Caco-2 (cell line): ENCODE measurements around the gene BCAN. TPM values are rescaled to one million over a fixed set of nuclear protein-coding genes. Genes with fewer than 3 reads are reported as not detected.
"Not testable (repeated sequence)": the region's sequence is repeated elsewhere in the genome, so short reads cannot be mapped to it uniquely, and the experiment has no call there.

ENCODE experiments used
- BruUV-seq: library from RNA; stranded (reverse); fragments of 400-500 nt; replicated peaks from 2 replicates; lab custom pipeline; 2021; lab: Mats Ljungman, UMichigan
- CTCF ChIA-PET: fragments of 300-600 bp; sonication (Branson Sonifier 250); formaldehyde crosslinking; loops from one replicate; lab custom pipeline; 2022; ENCODE audit warnings: antibody characterized with exemption; lab: Charles Lee
- POLR2A ChIA-PET: fragments of 300-600 bp; sonication (Branson Sonifier 250); formaldehyde crosslinking; loops from one replicate; lab custom pipeline; 2022; ENCODE audit warnings: antibody characterized with exemption; lab: Charles Lee
- DNase-seq, 2 experiments: peaks; one replicate each; pipeline versions ENCODE4 v3.0.0 to v3.0.0-alpha.2; 2020 to 2022
- H3K27me3 ChIP-seq: replicated peaks from 2 replicates; pipeline ENCODE4 v1.6.0; 2011; ENCODE audit warnings: low read length; ENCODE audit not compliant: control insufficient read depth, insufficient read depth
- H3K36me3 ChIP-seq: 2 replicates; pipeline ENCODE4 v1.5.1; 2011; ENCODE audit warnings: low read length; ENCODE audit not compliant: control insufficient read depth, insufficient read depth
- H3K4me1 ChIP-seq: fragments of 250-450 bp; sonication (Bioruptor Pico); 2 replicates; pipeline ENCODE4 v1.5.1; 2020; ENCODE audit warnings: mild to moderate bottlenecking
- H3K4me3 ChIP-seq: 2 replicates; pipeline ENCODE4 v1.5.1; 2011; ENCODE audit warnings: low read depth, mild to moderate bottlenecking, control low read depth, low read length
- H3K9me3 ChIP-seq: fragments of 250-450 bp; sonication (Bioruptor Pico); 2 replicates; pipeline ENCODE4 v1.5.1; 2020; ENCODE audit warnings: mild to moderate bottlenecking, moderate library complexity
- H3K27ac Mint-ChIP-seq: one replicate; pipeline ENCODE4 v1.8.0; 2022; ENCODE audit warnings: mixed read lengths; ENCODE audit not compliant: unreplicated experiment
- H3K27me3 Mint-ChIP-seq: one replicate; pipeline ENCODE4 v1.8.0; 2022; ENCODE audit warnings: mixed read lengths; ENCODE audit not compliant: insufficient read depth, unreplicated experiment
- H3K36me3 Mint-ChIP-seq: one replicate; pipeline ENCODE4 v1.8.0; 2022; ENCODE audit warnings: mild to moderate bottlenecking, mixed read lengths; ENCODE audit not compliant: insufficient read depth, unreplicated experiment
- H3K4me1 Mint-ChIP-seq: one replicate; pipeline ENCODE4 v1.8.0; 2022; ENCODE audit warnings: low read depth, mixed read lengths; ENCODE audit not compliant: unreplicated experiment
- H3K4me3 Mint-ChIP-seq: one replicate; pipeline ENCODE4 v1.8.0; 2022; ENCODE audit warnings: mild to moderate bottlenecking, moderate library complexity, mixed read lengths; ENCODE audit not compliant: unreplicated experiment
- H3K9me3 Mint-ChIP-seq: one replicate; pipeline ENCODE4 v1.8.0; 2022; ENCODE audit warnings: mixed read lengths; ENCODE audit not compliant: unreplicated experiment
- CTCF ChIP-seq, 2 experiments: fragments of 200-600 bp in 1 of 2; IDR thresholded peaks; 1 replicate in 1 of 2; 2 replicates in 1 of 2; pipeline versions ENCODE4 v1.5.1 to v1.8.0; 2011 to 2022; ENCODE audit warnings: antibody characterized with exemption in 1 of 2, control low read depth in 1 of 2, inconsistent platforms in 1 of 2, low read depth in 1 of 2, low read length in 1 of 2, mild to moderate bottlenecking in 1 of 2, moderate library complexity in 1 of 2; ENCODE audit not compliant: insufficient read depth in 1 of 2, severe bottlenecking in 1 of 2, unreplicated experiment in 1 of 2
- intact Hi-C: fragments of 100-400 bp; cut with micrococcal nuclease; formaldehyde crosslinking; loops from one replicate; pipeline ENCODE4 v1.10.0; 2022; ENCODE audit not compliant: unreplicated experiment
- total RNA-seq: library from RNA; stranded (reverse); gene quantifications from 2 replicates; pipeline ENCODE4 v1.2.3, GENCODE V29; 2022

BCAN gene
- total RNA-seq, 1 experiment from 2014 or later = not detected

GRCh38 chr1:156629823-156630449, 12.0 kb upstream of the BCAN start:
- no TSS peak for BruUV-seq
- peaks cover 1% of the 10 kb centered on the region; the same call in 1 of the 2 replicates for H3K27me3 ChIP-seq
- H3K9me3 ChIP-seq = no peaks in the 10 kb centered on the region
- Mint-ChIP-seq H3K36me3 (no peaks in the 10 kb centered on the region), H3K4me1 (peaks cover 10% of the 10 kb centered on the region), H3K4me3 (no peak overlapping the region), H3K9me3 (no peaks in the 10 kb centered on the region), H3K27ac (no peak overlapping the region), H3K27me3 (peaks cover 13% of the 10 kb centered on the region)
- POLR2A ChIA-PET = no interaction called here
- peaks cover 7% of the 10 kb centered on the region for H3K4me1 ChIP-seq
- H3K4me3 ChIP-seq = no peak overlapping the region
- intact Hi-C loops = no loop called here
- DNase-seq = no peak
- H3K36me3 ChIP-seq = no peaks in the 10 kb centered on the region
- TF ChIP-seq CTCF (IDR thresholded peaks at IDR 0.05; ENCODE audit: insufficient read depth in 1 of 2, low read depth in 1 of 2, low read length in 1 of 2, severe bottlenecking in 1 of 2, unreplicated experiment in 1 of 2) = no peak
- CTCF ChIA-PET = interaction anchor here (0.9 to 1.5 kb wide), 2 partner anchors 47 to 193 kb away, joined by 5 to 7 read pairs; no protein-coding TSS in a partner anchor

- H3K4me3 ChIP-seq, H3K36me3 ChIP-seq, H3K4me1 ChIP-seq, H3K36me3 Mint-ChIP-seq, H3K27ac Mint-ChIP-seq, intact Hi-C loops, POLR2A ChIA-PET, DNase-seq, BruUV-seq, H3K27me3 ChIP-seq, H3K9me3 Mint-ChIP-seq, H3K4me1 Mint-ChIP-seq, H3K27me3 Mint-ChIP-seq, H3K9me3 ChIP-seq, H3K4me3 Mint-ChIP-seq: not testable (repeated sequence)
- CTCF ChIA-PET = interaction anchor here (0.7 to 1.5 kb wide), 3 partner anchors 30 to 407 kb away, joined by 5 to 7 read pairs (median 5); no protein-coding TSS in a partner anchor
Measured at GRCh38 chr1:156631152-156631551, 10.8 kb upstream of the BCAN start.

DNA sequence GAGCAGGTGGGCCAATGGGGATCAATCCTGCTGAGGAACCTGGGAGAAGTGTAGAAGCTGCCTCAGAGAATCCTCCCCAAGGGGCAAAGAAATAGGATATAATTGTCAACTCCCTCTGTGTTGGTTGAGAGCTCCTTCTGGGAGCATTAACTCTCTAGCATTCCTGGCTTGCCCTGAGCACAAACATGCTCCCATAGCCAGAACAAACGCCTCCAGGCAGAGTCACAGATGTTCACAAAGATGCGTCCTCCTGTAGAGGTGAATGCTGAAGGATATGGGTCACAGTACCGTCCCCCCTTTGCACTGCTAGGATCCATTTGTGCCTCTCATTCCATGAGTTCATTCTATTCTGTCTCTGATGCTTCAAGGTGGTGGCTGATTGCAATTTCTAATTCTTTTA, 9.6 kb upstream of the BCAN start:
- no peaks in the 10 kb centered on the region for H3K36me3 Mint-ChIP-seq
- ChIA-PET POLR2A (interaction anchor here (0.6 kb wide), 2 partner anchors 97 to 1294 kb away, joined by 3 to 6 read pairs; no protein-coding TSS in a partner anchor), CTCF (no interaction called here)
- TF ChIP-seq CTCF (IDR thresholded peaks at IDR 0.05; ENCODE audit: insufficient read depth in 1 of 2, low read depth in 1 of 2, low read length in 1 of 2, severe bottlenecking in 1 of 2, unreplicated experiment in 1 of 2) = no peak
- Histone ChIP-seq H3K36me3 (no peaks in the 10 kb centered on the region), H3K4me1 (no peaks in the 10 kb centered on the region), H3K9me3 (no peaks in the 10 kb centered on the region), H3K4me3 (no peak overlapping the region), H3K27me3 (no peaks in the 10 kb centered on the region; the same call in 1 of the 2 replicates)
- no TSS peak for BruUV-seq
- no peaks in the 10 kb centered on the region for H3K9me3 Mint-ChIP-seq
- H3K4me1 Mint-ChIP-seq = no peaks in the 10 kb centered on the region
- no peak overlapping the region for H3K27ac Mint-ChIP-seq
- H3K27me3 Mint-ChIP-seq = peaks cover 12% of the 10 kb centered on the region
- intact Hi-C loops = no loop called here
- DNase-seq = no peak
- H3K4me3 Mint-ChIP-seq = no peak overlapping the region
